ENCODE results near the gene HSD11B1L.
"Not testable (repeated sequence)": the region's sequence is repeated elsewhere in the genome, so short reads cannot be mapped to it uniquely, and the experiment has no call there.

HSD11B1L gene

DNA sequence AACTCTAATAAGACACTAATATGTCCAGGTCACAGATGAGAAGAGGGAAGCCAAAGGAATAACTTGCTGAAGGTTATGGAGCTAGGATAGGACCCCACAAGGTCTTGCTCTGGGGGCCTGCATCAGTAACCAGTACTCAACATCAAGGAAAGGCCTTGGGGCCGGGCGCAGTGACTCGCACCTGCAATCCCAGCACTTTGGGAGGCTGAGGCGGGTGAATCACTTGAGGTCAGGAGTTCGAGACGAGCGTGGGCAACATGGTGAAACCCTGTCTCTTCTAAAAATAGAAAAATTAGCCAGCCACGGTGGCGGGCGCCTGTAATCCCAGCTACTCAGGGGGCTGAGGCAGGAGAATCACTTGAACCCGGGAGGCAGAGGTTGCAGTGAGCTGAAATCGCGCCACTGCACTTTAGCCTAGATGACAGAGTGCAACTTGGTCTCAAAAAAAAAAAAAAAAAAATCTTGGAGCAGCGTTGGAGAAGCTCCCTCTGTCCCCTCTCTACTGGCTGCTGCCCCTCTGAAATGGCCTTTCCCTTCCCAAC, 37.3 kb downstream of the HSD11B1L start:
- Histone ChIP-seq H3K27ac (ENCODE audit: low read depth, low read length) (0 out of 2 replicates have a peak overlapping the region, but pooled peaks have one; percentile 95), H3K9me3 (ENCODE audit: control insufficient read depth, insufficient read depth, low read depth, low read length) (no peaks in the 10 kb centered on the region), H3K36me3 (ENCODE audit: control insufficient read depth, insufficient read depth, low read length) (peaks cover 30% of the 10 kb centered on the region), H3K27me3 (ENCODE audit: control insufficient read depth, insufficient read depth, low read length) (no peaks in the 10 kb centered on the region), H3K4me3 (ENCODE audit: low read depth, low read length) (peak overlapping the region; percentile 79), H3K9ac (ENCODE audit: low read length) (peak overlapping the region; percentile 93), H3K4me1 (ENCODE audit: control insufficient read depth, insufficient read depth, low read length) (peaks cover 7% of the 10 kb centered on the region; the same call in 1 of the 2 replicates)

DNA sequence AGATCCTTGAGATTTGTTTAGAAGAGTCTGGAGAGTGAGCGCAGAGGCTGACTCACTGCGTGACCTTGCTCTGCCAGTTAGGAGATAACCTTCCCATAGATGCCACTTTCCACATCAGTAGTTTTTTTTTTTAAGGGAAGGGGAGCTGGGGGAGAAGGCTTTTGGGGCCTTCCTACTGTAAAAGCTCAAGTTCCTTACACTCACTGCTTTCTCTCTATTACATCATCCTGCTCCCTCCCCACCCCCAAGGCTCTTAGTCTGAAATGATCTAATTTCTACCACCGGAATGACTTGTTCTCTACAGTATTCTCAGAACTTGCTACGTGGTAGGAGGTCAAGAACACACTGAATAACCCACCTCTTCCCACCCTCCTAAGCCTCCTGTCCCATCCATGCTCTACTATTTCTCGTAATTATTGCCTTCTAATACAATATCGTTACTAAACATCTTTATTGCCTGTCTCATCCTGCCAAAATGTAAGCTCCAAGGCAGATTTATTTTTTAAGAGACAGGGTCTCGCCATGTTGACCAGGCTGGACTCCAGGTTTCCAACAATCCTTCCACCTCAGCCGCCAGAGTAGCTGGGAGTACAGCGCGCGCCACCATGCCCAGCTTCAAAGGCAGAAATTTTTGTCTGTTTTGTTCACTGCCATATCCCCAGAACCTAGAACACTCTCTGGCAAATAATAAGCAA, 37.9 kb downstream of the HSD11B1L start:
- peak overlapping the region; percentile 79 for H3K4me3 ChIP-seq (ENCODE audit: low read depth, low read length)
- peaks cover 7% of the 10 kb centered on the region; the same call in 1 of the 2 replicates for H3K4me1 ChIP-seq (ENCODE audit: control insufficient read depth, insufficient read depth, low read length)
- peaks cover 23% of the 10 kb centered on the region for H3K36me3 ChIP-seq (ENCODE audit: control insufficient read depth, insufficient read depth, low read length)
- H3K9me3 ChIP-seq (ENCODE audit: control insufficient read depth, insufficient read depth, low read depth, low read length) = no peaks in the 10 kb centered on the region
- H3K9ac ChIP-seq (ENCODE audit: low read length) = peak overlapping the region; percentile 93
- H3K27me3 ChIP-seq (ENCODE audit: control insufficient read depth, insufficient read depth, low read length) = no peaks in the 10 kb centered on the region
- H3K27ac ChIP-seq (ENCODE audit: low read depth, low read length) = peak overlapping the region; percentile 95

DNA sequence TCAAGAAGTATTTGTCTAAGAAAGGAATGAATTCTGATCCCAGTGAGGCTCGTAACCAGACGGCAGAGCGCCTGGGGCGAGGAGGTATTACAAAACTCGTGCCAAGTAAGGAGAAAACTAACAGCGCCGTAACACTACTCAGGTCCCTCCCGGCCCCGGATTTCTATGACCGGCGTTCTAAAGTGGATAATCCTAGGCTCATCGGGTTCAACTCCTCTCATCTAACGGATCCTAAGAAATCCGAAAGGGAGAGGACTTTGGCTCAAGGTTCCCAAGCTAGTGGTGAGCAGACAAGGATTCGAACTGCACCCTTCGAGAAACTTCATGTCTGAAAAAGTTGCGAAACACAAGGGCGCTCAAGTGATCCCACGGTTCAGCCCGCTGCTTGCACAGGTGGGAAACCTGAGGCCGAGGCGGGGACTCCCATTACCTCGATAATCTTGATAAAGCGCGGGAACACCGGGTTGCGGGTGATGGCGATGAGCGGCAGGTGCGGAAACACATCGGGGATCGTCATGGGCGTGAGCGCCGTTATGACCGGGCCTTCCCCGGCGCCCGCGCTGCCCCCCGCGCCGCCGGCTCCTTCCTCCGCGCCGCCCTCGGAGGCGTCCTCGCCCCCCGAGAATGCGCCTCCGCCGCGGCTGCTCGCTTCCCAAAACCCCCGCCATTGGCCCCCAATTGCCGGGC, 38.6 kb downstream of the HSD11B1L start:
- Histone ChIP-seq H3K27ac (ENCODE audit: low read depth, low read length) (peak overlapping the region; percentile 95), H3K4me3 (ENCODE audit: low read depth, low read length) (peak overlapping the region; percentile 79), H3K9ac (ENCODE audit: low read length) (peak overlapping the region; percentile 93), H3K4me1 (ENCODE audit: control insufficient read depth, insufficient read depth, low read length) (peaks cover 7% of the 10 kb centered on the region; the same call in 1 of the 2 replicates), H3K36me3 (ENCODE audit: control insufficient read depth, insufficient read depth, low read length) (peaks cover 19% of the 10 kb centered on the region), H3K27me3 (ENCODE audit: control insufficient read depth, insufficient read depth, low read length) (no peaks in the 10 kb centered on the region), H3K9me3 (ENCODE audit: control insufficient read depth, insufficient read depth, low read depth, low read length) (no peaks in the 10 kb centered on the region)

DNA sequence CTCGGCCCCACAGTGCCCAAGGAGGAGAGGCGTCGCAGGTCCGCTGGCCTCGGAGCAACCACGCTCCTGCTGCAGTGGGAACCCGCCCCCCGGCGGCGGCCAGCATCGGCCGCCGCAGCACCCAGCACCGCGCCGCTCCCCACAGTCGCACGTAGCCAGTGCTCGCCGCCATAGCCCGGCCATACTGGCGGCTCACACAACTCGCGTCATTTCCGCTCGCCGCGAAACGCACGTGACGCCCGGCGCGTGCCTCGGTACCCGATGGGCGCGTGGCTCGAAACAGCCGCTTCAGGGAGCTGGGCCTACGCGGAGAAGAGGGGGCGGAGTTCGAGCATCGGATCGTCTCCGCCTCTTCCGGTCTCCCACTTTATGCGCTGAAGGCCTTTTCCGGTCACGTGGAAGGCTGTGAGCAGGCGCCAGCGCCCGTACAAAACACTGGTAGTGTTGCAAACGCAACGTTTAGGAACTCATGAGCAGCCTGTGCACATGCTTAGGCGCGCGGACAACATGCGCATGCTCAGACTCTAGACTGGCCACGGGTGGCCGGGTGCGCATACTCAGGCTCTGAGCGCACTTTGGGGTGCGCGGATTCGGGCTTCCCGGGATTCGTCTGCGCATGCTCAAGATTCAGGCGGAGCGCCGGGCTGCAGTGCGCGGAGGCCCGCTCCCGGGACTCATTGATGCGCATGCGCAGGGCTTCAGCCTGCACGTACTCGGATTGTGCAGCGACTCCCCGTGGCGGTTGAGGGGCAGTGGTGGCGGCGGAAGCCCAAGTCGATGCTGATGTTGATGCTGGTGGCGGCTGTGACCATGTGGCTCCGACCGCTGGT, 39.3 kb downstream of the HSD11B1L start, which contains the start of the genes CATSPERD and LONP1:
Gene CATSPERD (plus strand): TSS at position 677 of the 830 bp plus-strand sequence. CDS start 101 bp downstream, at position 778.
Gene LONP1 (minus strand): TSS at position 186 of the 830 bp plus-strand sequence. CDS start 14 bp downstream, at position 172.
- Histone ChIP-seq H3K27ac (ENCODE audit: low read depth, low read length) (peak within 1 kb of the TSS; percentile 95), H3K4me1 (ENCODE audit: control insufficient read depth, insufficient read depth, low read length) (peaks cover 7% of the 10 kb centered on the region; the same call in 1 of the 2 replicates), H3K36me3 (ENCODE audit: control insufficient read depth, insufficient read depth, low read length) (peaks cover 14% of the 10 kb centered on the region; the same call in 1 of the 2 replicates), H3K27me3 (ENCODE audit: control insufficient read depth, insufficient read depth, low read length) (no peaks in the 10 kb centered on the region), H3K9me3 (ENCODE audit: control insufficient read depth, insufficient read depth, low read depth, low read length) (no peaks in the 10 kb centered on the region), H3K4me3 (ENCODE audit: low read depth, low read length) (peak within 1 kb of the TSS; percentile 79), H3K9ac (ENCODE audit: low read length) (peak within 1 kb of the TSS; percentile 93)

DNA sequence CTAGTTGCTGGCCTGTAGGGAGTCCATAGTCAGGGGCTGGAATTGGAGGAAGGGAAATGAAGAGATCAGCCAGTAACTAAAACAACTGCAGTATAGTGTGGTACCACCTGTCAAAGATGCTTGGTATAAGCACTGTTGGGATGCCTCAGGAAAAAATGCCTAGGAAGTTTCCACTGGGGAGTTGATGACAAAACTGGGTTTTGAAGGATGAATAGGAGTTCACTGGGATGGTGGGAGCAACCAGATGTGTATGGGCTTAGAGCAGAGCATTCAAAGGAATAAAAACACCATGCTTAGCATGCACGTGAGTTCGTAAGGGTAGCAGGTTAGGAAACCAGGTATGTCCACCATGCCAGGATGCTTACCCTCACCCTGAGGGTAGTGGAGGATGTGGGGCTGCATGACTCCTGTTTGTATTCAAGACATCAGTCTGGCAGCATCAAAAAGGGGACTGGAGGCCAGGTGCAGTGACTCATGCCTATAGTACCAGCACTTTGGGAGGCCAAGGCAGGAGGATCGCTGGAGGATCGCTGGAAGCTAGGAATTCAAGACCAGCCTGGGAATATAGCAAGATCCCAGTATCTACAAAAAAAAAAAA, 46.7 kb downstream of the HSD11B1L start:
- Histone ChIP-seq H3K4me3 (ENCODE audit: low read depth, low read length) (no peak overlapping the region), H3K27ac (ENCODE audit: low read depth, low read length) (no peak overlapping the region), H3K36me3 (ENCODE audit: control insufficient read depth, insufficient read depth, low read length) (no peaks in the 10 kb centered on the region), H3K9me3 (ENCODE audit: control insufficient read depth, insufficient read depth, low read depth, low read length) (no peaks in the 10 kb centered on the region), H3K27me3 (ENCODE audit: control insufficient read depth, insufficient read depth, low read length) (no peaks in the 10 kb centered on the region), H3K4me1 (ENCODE audit: control insufficient read depth, insufficient read depth, low read length) (no peaks in the 10 kb centered on the region), H3K9ac (ENCODE audit: low read length) (no peak overlapping the region)

DNA sequence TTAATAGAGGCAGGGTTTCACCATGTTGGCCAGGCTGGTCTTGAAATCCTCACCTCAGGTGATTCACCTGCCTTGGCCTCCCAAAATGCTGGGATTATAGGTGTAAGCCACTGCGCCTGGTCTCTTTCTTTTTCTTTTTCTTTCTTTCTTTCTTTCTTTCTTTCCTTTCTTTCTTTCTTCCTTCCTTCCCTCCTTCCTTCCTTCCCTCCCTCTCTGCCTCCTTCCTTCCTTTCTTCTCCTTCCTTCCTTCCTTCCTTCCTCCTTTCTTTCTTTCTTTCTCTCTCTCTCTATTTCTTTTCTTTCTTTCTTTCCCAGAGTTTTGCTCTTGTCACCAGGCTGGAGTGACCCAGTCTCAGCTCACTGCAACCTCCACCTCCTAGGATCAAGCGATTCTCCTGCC, 52.3 kb downstream of the HSD11B1L start:
- not testable (repeated sequence) for H3K4me3 ChIP-seq (ENCODE audit: low read depth, low read length); H3K27ac ChIP-seq (ENCODE audit: low read depth, low read length); H3K36me3 ChIP-seq (ENCODE audit: control insufficient read depth, insufficient read depth, low read length); H3K27me3 ChIP-seq (ENCODE audit: control insufficient read depth, insufficient read depth, low read length); H3K4me1 ChIP-seq (ENCODE audit: control insufficient read depth, insufficient read depth, low read length); H3K9me3 ChIP-seq (ENCODE audit: control insufficient read depth, insufficient read depth, low read depth, low read length); H3K9ac ChIP-seq (ENCODE audit: low read length)
